Left forelimb (tissue), 1 donor: Measurements from ENCODE around the gene OR51B4.
"Not testable (repeated sequence)": the region's sequence is repeated elsewhere in the genome, so short reads cannot be mapped to it uniquely, and the experiment has no call there.

Experiments used
- DNase-seq: peaks from one replicate; pipeline ENCODE4 v3.0.0-alpha.2; 2018; ENCODE audit warnings: low spot score

The OR51B4 gene

GRCh38 chr11:5274395-5274794 is 27.4 kb downstream of the OR51B4 start:
- DNase-seq, result no peak

DNA sequence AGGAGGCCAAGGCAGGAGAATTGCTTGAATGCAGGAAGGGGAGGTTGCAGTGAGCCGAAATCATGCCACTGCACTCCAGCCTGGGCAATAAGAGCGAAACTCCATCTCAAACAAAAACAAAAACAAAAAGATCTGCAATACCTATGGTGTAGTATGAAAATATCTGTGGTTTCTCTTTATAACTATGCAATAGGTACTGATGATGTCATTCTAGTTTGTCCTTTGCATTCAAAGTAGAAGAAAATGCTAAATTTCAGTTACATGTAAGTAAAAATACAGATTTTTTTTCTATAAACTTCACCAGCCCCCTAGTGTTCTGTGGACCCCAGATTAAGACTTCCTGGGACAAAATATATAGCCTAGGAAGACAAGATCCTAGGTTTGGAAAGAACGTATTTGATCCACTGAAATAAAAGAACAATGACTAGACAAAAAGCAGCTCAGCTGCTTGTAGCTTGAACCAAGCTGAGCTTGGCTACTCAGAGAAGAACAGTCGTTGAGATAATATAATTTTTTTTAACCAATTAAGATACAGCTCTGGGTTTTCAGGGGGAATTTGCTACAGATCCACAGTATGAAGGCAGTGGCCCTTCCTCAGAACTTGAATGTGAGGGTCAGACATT is 29.2 kb downstream of the OR51B4 start:
- no peak for DNase-seq

- no peak for DNase-seq
These were observed 32.0 kb downstream of the OR51B4 start, which contains the start of gene HBE1 for GRCh38 chr11:5269715-5270147. HBE1 (minus strand) TSS chr11:5269945; CDS start chr11:5269890, 55 bp downstream.

- no peak for DNase-seq
These were observed 34.6 kb downstream of the OR51B4 start for GRCh38 chr11:5267033-5267563.

- DNase-seq, result no peak
These were observed 35.1 kb downstream of the OR51B4 start for GRCh38 chr11:5266609-5267008.

DNA sequence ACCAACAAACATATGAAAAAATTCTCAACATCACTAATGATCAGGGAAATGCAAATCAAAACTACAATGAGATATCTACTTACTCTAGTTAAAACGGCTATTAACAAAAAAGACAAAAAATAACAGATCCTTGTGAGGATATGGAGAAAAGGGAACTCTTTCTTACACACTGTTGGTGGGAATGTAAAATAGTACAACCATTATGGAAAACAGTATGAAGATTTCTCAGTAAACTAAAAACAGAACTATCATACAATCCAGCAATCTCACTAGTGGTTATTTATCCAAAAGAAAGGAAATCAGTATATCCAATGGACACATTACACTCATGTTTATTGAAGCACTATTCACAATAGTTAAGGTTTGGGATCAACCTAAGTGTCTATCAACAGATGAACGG is 35.9 kb downstream of the OR51B4 start:
- DNase-seq, result no peak

GRCh38 chr11:5258543-5259262 is 43.0 kb downstream of the OR51B4 start:
- DNase-seq, result no peak

- DNase-seq, result no peak
These were observed 44.5 kb downstream of the OR51B4 start for GRCh38 chr11:5257296-5257695.

DNA sequence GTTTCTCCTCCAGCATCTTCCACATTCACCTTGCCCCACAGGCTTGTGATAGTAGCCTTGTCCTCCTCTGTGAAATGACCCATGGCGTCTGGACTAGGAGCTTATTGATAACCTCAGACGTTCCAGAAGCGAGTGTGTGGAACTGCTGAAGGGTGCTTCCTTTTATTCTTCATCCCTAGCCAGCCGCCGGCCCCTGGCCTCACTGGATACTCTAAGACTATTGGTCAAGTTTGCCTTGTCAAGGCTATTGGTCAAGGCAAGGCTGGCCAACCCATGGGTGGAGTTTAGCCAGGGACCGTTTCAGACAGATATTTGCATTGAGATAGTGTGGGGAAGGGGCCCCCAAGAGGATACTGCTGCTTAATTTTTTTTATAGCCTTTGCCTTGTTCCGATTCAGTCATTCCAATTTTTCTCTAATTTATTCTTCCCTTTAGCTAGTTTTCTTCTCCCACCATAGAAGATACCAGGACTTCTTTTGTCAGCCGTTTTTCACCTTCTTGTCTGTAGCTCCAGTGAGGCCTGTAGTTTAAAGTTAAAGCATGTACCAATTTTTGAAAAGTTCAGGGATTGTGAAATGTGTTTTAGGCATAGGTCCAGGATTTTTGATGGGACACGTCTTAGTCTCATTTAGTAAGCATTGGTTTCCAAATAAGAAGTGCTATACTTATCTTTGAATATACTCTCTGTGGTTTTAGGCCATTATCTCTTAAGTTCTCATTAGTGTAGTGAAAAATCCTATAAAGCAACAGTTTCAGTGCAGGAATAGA is 46.9 kb downstream of the OR51B4 start, which contains the start of gene HBG2:
Gene HBG2 (minus strand): TSS at position 136 of the 768 bp plus-strand sequence. CDS start 53 bp downstream, at position 83.
- DNase-seq, result not testable (repeated sequence)

GRCh38 chr11:5254023-5254422 is 47.7 kb downstream of the OR51B4 start:
- not testable (repeated sequence) for DNase-seq

- not testable (repeated sequence) for DNase-seq
These were observed 48.3 kb downstream of the OR51B4 start for GRCh38 chr11:5253440-5253839.

DNA sequence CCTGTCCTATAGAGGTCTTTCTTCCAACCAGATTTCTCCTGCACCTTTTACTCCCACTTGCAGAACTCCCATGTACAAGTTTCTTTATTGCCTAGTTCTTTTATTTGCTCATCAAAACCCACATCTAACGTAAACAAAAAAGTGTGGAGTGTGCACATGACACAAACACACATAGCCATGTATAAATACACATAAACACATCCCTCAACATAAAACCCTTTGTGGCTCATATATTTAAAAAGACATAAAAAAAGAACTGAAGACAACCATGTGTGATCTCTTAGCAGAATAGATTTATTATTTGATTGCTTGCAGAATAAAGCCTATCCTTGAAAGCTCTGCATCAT is 48.9 kb downstream of the OR51B4 start:
- DNase-seq, result no peak

DNA sequence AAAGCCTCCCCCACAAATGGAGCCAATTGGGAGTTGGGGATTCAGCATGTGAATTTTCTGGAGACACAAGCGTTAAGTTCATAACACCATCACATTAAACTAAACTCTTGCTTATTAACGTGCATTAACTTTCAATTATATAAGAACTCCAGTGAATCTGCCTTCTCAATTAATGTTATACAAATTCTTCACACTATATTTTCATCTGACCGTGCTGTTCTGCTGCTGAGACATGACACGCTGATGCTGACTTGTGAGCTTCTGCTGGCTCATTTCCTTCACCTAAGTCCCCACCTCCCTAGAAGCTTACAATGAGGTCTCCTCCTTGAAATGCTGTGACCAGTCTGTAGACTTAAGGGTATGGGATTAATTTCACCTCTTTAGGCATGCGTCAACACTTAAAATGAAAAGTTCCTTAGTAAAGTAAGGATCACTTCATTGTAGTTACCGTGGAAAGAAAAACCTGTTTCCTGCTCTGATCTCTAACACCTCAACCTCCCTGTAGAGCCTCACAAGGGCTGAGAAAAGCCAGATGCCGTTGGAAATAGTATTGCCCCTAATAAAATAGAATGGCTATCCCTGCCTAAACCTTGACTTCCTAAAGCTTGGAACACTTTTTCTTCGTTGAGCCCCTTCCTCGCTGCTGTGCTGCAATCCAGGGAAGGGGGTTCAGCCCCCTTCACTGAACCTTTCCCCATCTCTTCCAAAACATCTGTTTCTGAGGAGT is 49.4 kb downstream of the OR51B4 start:
- no peak for DNase-seq

GRCh38 chr11:5251746-5252145 is 50.0 kb downstream of the OR51B4 start:
- DNase-seq, result no peak
